Pulmonary artery endothelial cell (primary cell): ENCODE data around the gene SEMA4B. TPM values are rescaled to one million over a fixed set of nuclear protein-coding genes. Genes with fewer than 3 reads are reported as not detected.
"Not testable (repeated sequence)": the region's sequence is repeated elsewhere in the genome, so short reads cannot be mapped to it uniquely, and the experiment has no call there.

Source experiments
- DNase-seq: peaks from one replicate; pipeline ENCODE4 v3.0.0-alpha.2; 2011; ENCODE audit warnings: low read depth, low spot score
- total RNA-seq: library from RNA; depleted of rRNA; stranded (reverse); fragments of >200 nt; gene quantifications from 2 replicates; pipeline ENCODE4 v1.2.3, GENCODE V29; 2014

The SEMA4B gene
- total RNA-seq, result 12.5 and 15.9 TPM in 2 replicates

- no peak for DNase-seq
Measured at GRCh38 chr15:90201130-90201943, at the start of gene SEMA4B. Gene SEMA4B, plus strand, starts transcription at chr15:90201330. Its CDS starts 249 bp downstream, at chr15:90201579.

GRCh38 chr15:90151989-90152645 lies 49.0 kb upstream of the SEMA4B start:
- no peak for DNase-seq

- no peak for DNase-seq
Measured at GRCh38 chr15:90153658-90154057, 47.5 kb upstream of the SEMA4B start.

GRCh38 chr15:90154246-90154645 lies 46.9 kb upstream of the SEMA4B start:
- no peak for DNase-seq

- no peak for DNase-seq
Measured at GRCh38 chr15:90154861-90155626, 46.1 kb upstream of the SEMA4B start.

- DNase-seq, result no peak
Measured at GRCh38 chr15:90159213-90159612, 41.9 kb upstream of the SEMA4B start.

GRCh38 chr15:90160781-90161727 lies 40.1 kb upstream of the SEMA4B start:
- no peak for DNase-seq

GRCh38 chr15:90161950-90162361 lies 39.2 kb upstream of the SEMA4B start:
- no peak for DNase-seq

GRCh38 chr15:90162956-90163355 lies 38.2 kb upstream of the SEMA4B start:
- DNase-seq, result no peak

GRCh38 chr15:90164239-90164638 lies 36.9 kb upstream of the SEMA4B start:
- not testable (repeated sequence) for DNase-seq

GRCh38 chr15:90165157-90165556 lies 36.0 kb upstream of the SEMA4B start:
- DNase-seq, result no peak

GRCh38 chr15:90165659-90166489 lies 35.3 kb upstream of the SEMA4B start:
- DNase-seq, result peak; percentile 88

- DNase-seq, result no peak
Measured at GRCh38 chr15:90167121-90167520, 34.0 kb upstream of the SEMA4B start.

GRCh38 chr15:90171623-90172022 lies 29.5 kb upstream of the SEMA4B start:
- no peak for DNase-seq

- DNase-seq, result no peak
Measured at GRCh38 chr15:90173372-90173771, 27.8 kb upstream of the SEMA4B start.

- DNase-seq, result no peak
Measured at GRCh38 chr15:90174140-90174875, 26.8 kb upstream of the SEMA4B start.

- no peak for DNase-seq
Measured at GRCh38 chr15:90177012-90177411, 24.1 kb upstream of the SEMA4B start.

GRCh38 chr15:90178468-90179435 lies 22.4 kb upstream of the SEMA4B start:
- no peak for DNase-seq
